Neural progenitor cell (in vitro differentiated cells): ENCODE results near the gene GPX6.

Experiments used
- EZH2 ChIP-seq: fragments of 200-600 bp; sonication (generic); IDR thresholded peaks from 2 replicates; pipeline ENCODE4 v1.6.1; 2017; ENCODE audit warnings: antibody characterized with exemption, mild to moderate bottlenecking, moderate library complexity
- EZH2phosphoT487 ChIP-seq: fragments of 200-600 bp; sonication (generic); IDR thresholded peaks from 2 replicates; pipeline ENCODE4 v1.6.1; 2017; ENCODE audit warnings: antibody characterized with exemption

DNA sequence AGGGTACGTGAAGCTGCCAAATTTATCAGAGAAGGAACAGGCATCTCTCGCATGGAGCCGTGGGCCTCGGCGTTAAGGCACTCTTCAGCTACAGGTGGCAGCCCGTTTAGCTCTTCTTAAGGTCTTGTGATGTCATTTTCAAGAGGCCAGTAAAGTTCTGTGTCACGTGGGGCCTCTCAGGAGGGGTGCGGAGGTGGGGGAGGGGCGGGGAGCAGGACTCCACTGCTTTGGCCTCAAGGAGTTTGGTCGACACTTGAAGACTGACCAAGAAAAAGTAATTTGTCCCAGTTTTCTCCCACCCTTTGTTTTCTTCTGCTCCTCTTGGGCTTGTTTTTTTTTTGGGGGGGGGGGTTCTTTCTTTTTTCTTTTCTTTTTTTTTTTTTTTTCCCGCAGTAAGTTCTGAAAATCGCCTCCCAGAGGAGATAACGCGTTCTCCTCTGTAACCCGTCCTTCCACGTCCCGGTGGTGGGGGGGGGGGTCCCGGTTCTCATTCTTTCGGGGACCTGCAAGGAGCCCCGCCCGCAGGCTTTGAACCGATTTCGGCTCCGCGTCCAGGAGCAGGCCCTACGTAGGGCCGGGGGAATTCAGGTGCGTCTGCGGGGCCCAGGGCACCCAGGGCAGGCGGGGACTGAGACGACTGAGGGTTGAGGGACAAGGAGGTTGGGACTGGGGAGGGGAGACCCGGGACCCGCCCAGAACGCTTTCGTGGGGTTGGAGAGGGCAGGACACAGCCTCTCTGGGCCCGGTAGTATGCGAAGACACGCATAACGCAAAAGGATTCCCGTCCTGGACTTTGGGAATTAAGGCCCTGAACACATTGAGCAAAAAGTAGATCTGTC lies 26.0 kb downstream of the GPX6 start:
- peak; percentile 25 for TF ChIP-seq EZH2
- no peak for TF ChIP-seq EZH2phosphoT487
